ENCODE results near the gene CDH4.

The CDH4 gene

GRCh38 chr20:61536671-61537070, 284.6 kb downstream of the CDH4 start:
- no peak for DNase-seq (ENCODE audit: low read depth)

GRCh38 chr20:61537239-61538182, 285.4 kb downstream of the CDH4 start:
- no peak for DNase-seq (ENCODE audit: low read depth)

GRCh38 chr20:61538183-61538942, 286.3 kb downstream of the CDH4 start:
- DNase-seq (ENCODE audit: low read depth) = no peak

GRCh38 chr20:61538943-61539265, 286.8 kb downstream of the CDH4 start:
- DNase-seq (ENCODE audit: low read depth) = no peak

GRCh38 chr20:61539706-61540360, 287.8 kb downstream of the CDH4 start:
- no peak for DNase-seq (ENCODE audit: low read depth)

GRCh38 chr20:61541537-61541936, 289.5 kb downstream of the CDH4 start:
- no peak for DNase-seq (ENCODE audit: low read depth)

GRCh38 chr20:61543086-61543485, 291.0 kb downstream of the CDH4 start:
- DNase-seq (ENCODE audit: low read depth) = no peak

- DNase-seq (ENCODE audit: low read depth) = no peak
These were observed 292.1 kb downstream of the CDH4 start for GRCh38 chr20:61543931-61544745.

- no peak for DNase-seq (ENCODE audit: low read depth)
These were observed 293.1 kb downstream of the CDH4 start for GRCh38 chr20:61544910-61545889.

GRCh38 chr20:61546641-61547040, 294.6 kb downstream of the CDH4 start:
- no peak for DNase-seq (ENCODE audit: low read depth)

- no peak for DNase-seq (ENCODE audit: low read depth)
These were observed 296.0 kb downstream of the CDH4 start for GRCh38 chr20:61548069-61548468.

- no peak for DNase-seq (ENCODE audit: low read depth)
These were observed 297.8 kb downstream of the CDH4 start for GRCh38 chr20:61549865-61550264.

GRCh38 chr20:61551401-61551800, 299.3 kb downstream of the CDH4 start:
- DNase-seq (ENCODE audit: low read depth) = no peak

- DNase-seq (ENCODE audit: low read depth) = no peak
These were observed 302.6 kb downstream of the CDH4 start for GRCh38 chr20:61554617-61555016.

GRCh38 chr20:61555566-61555965, 303.5 kb downstream of the CDH4 start:
- DNase-seq (ENCODE audit: low read depth) = peak; percentile 1

GRCh38 chr20:61556111-61556510, 304.1 kb downstream of the CDH4 start:
- peak; percentile 82 for DNase-seq (ENCODE audit: low read depth)

- peak; percentile 3 for DNase-seq (ENCODE audit: low read depth)
These were observed 304.6 kb downstream of the CDH4 start for GRCh38 chr20:61556673-61557072.

GRCh38 chr20:61557621-61558020, 305.6 kb downstream of the CDH4 start:
- DNase-seq (ENCODE audit: low read depth) = no peak

- DNase-seq (ENCODE audit: low read depth) = peak; percentile 43
These were observed 306.7 kb downstream of the CDH4 start for GRCh38 chr20:61558726-61559125.

- no peak for DNase-seq (ENCODE audit: low read depth)
These were observed 307.8 kb downstream of the CDH4 start for GRCh38 chr20:61559706-61560315.

All from iris pigment epithelial cell (primary cell).